HG02943 (cell line): ENCODE data around the gene ZDHHC16.
"Not testable (repeated sequence)": the region's sequence is repeated elsewhere in the genome, so short reads cannot be mapped to it uniquely, and the experiment has no call there.

ENCODE experiments used
- ATAC-seq: cut with Tn5 transposase; IDR thresholded peaks from one replicate; pipeline ENCODE4 v1.9.1; 2021; ENCODE audit warnings: mild to moderate bottlenecking, low read depth, moderate library complexity; ENCODE audit not compliant: unreplicated experiment

The ZDHHC16 gene

GRCh38 chr10:97434055-97434454, 11.9 kb upstream of the ZDHHC16 start:
- no peak for ATAC-seq

GRCh38 chr10:97434557-97434956, 11.4 kb upstream of the ZDHHC16 start:
- ATAC-seq: no peak

GRCh38 chr10:97435211-97435610, 10.8 kb upstream of the ZDHHC16 start:
- no peak for ATAC-seq

GRCh38 chr10:97442277-97442676, 3.7 kb upstream of the ZDHHC16 start:
- no peak for ATAC-seq

- ATAC-seq: no peak
Measured at GRCh38 chr10:97444212-97444611, 1.8 kb upstream of the ZDHHC16 start.

GRCh38 chr10:97445357-97445721, 636 bp upstream of the ZDHHC16 start:
- ATAC-seq: no peak

GRCh38 chr10:97450828-97451227, 4.9 kb downstream of the ZDHHC16 start:
- ATAC-seq: no peak

- ATAC-seq: no peak
Measured at GRCh38 chr10:97451605-97452004, 5.6 kb downstream of the ZDHHC16 start.

GRCh38 chr10:97452352-97452751, 6.4 kb downstream of the ZDHHC16 start:
- no peak for ATAC-seq

GRCh38 chr10:97454330-97455036, 8.5 kb downstream of the ZDHHC16 start:
- no peak for ATAC-seq

GRCh38 chr10:97456034-97456685, 10.2 kb downstream of the ZDHHC16 start:
- no peak for ATAC-seq

- ATAC-seq: no peak
Measured at GRCh38 chr10:97456686-97457065, 10.7 kb downstream of the ZDHHC16 start.

- no peak for ATAC-seq
Measured at GRCh38 chr10:97459111-97459510, 13.1 kb downstream of the ZDHHC16 start.

- no peak for ATAC-seq
Measured at GRCh38 chr10:97459933-97460332, 14.0 kb downstream of the ZDHHC16 start.

- ATAC-seq: no peak
Measured at GRCh38 chr10:97462309-97462708, 16.3 kb downstream of the ZDHHC16 start.

GRCh38 chr10:97463363-97464132, 17.6 kb downstream of the ZDHHC16 start:
- ATAC-seq: no peak

GRCh38 chr10:97464226-97464625, 18.3 kb downstream of the ZDHHC16 start:
- no peak for ATAC-seq

- ATAC-seq: no peak
Measured at GRCh38 chr10:97465982-97466381, 20.0 kb downstream of the ZDHHC16 start.

GRCh38 chr10:97466755-97467154, 20.8 kb downstream of the ZDHHC16 start:
- ATAC-seq: no peak

- no peak for ATAC-seq
Measured at GRCh38 chr10:97468162-97468561, 22.2 kb downstream of the ZDHHC16 start.

GRCh38 chr10:97468781-97469180, 22.8 kb downstream of the ZDHHC16 start:
- not testable (repeated sequence) for ATAC-seq

GRCh38 chr10:97474918-97475317, 28.9 kb downstream of the ZDHHC16 start:
- no peak for ATAC-seq
